HCT116 (cell line): ENCODE results near the gene ZSWIM6. TPM values are rescaled to one million over a fixed set of nuclear protein-coding genes. Genes with fewer than 3 reads are reported as not detected.

ENCODE experiments used
- ATAC-seq: fragments of 200-7000 bp; cut with Tn5 transposase; 2 replicates; pipeline ENCODE4 v1.9.1; 2020; ENCODE audit warnings: mild to moderate bottlenecking, moderate library complexity
- BruUV-seq: library from RNA; stranded (reverse); fragments of 400-500 nt; replicated peaks from 2 replicates; lab custom pipeline; 2021; lab: Mats Ljungman, UMichigan
- CTCF ChIA-PET: fragments of 300-600 bp; sonication (Branson Sonifier 250); formaldehyde crosslinking; loops from one replicate; lab custom pipeline; 2021; ENCODE audit warnings: antibody characterized with exemption; lab: Charles Lee
- POLR2A ChIA-PET: fragments of 300-600, 350-600 bp; sonication (Branson Sonifier 250); formaldehyde crosslinking; loops from one replicate; lab custom pipeline; 2021; ENCODE audit warnings: antibody characterized with exemption; lab: Charles Lee
- RAD21 ChIA-PET, 2 experiments: fragments of 300-600 bp; sonication (Branson Sonifier 250); formaldehyde crosslinking; loops; one replicate each; lab custom pipeline; 2023; ENCODE audit warnings: low total read pairs in 2 of 2; ENCODE audit not compliant: uncharacterized antibody in 2 of 2, unreplicated experiment in 2 of 2, low non-redundant PET in 1 of 2; lab: Charles Lee
- DNase-seq: peaks from one replicate; pipeline ENCODE4 v3.0.0-alpha.2; 2010; ENCODE audit warnings: low read depth, low spot score
- H2AFZ ChIP-seq: fragments of 200-600 bp; shearing (Covaris generic), sonication (generic); 2 replicates; pipeline ENCODE4 v1.6.1; 2017; ENCODE audit warnings: low read depth, mixed run types, mixed read lengths, antibody characterized with exemption, low read length; ENCODE audit not compliant: poor library complexity, severe bottlenecking
- H3K27ac ChIP-seq: 2 replicates; pipeline ENCODE4 v1.5.1; 2012; ENCODE audit warnings: low read depth, low read length
- H3K27me3 ChIP-seq: fragments of 200-600 bp; sonication (generic); 2 replicates; pipeline ENCODE4 v1.6.1; 2016; ENCODE audit warnings: mixed run types, low read length, mixed read lengths; ENCODE audit not compliant: insufficient read depth
- H3K36me3 ChIP-seq, 2 experiments: fragments of 200-500 bp in 1 of 2; fragments of 200-600 bp in 1 of 2; sonication (Bioruptor generic) in 1 of 2; sonication (generic) in 1 of 2; 2 replicates each; pipeline versions ENCODE4 v1.5.1 to v1.6.1; 2014 to 2016; ENCODE audit warnings: low read length in 2 of 2, inconsistent platforms in 1 of 2, mixed read lengths in 1 of 2, mixed run types in 1 of 2; ENCODE audit not compliant: insufficient read depth in 2 of 2, control insufficient read depth in 1 of 2
- H3K4me1 ChIP-seq, 2 experiments: fragments of 200-600 bp in 1 of 2; sonication (generic) in 1 of 2; 2 replicates each; pipeline versions ENCODE4 v1.5.1 to v1.6.1; 2012 to 2017; ENCODE audit warnings: low read length in 2 of 2, inconsistent platforms in 1 of 2, mild to moderate bottlenecking in 1 of 2, mixed read lengths in 1 of 2, mixed run types in 1 of 2, moderate library complexity in 1 of 2; ENCODE audit not compliant: insufficient read depth in 2 of 2, control insufficient read depth in 1 of 2
- H3K4me2 ChIP-seq: fragments of 200-600 bp; sonication (generic); 2 replicates; pipeline ENCODE4 v1.6.1; 2017; ENCODE audit warnings: mixed run types, low read length, mixed read lengths
- H3K4me3 ChIP-seq, 2 experiments: fragments of 200-600 bp in 1 of 2; sonication (generic) in 1 of 2; replicated peaks in 1 of 2; 2 replicates each; pipeline ENCODE4 v1.5.1; 2011 to 2016; ENCODE audit warnings: low read length in 2 of 2, control low read depth in 1 of 2, low read depth in 1 of 2, mild to moderate bottlenecking in 1 of 2, mixed read lengths in 1 of 2, mixed run types in 1 of 2
- H3K79me2 ChIP-seq: fragments of 200-600 bp; sonication (generic); 2 replicates; pipeline ENCODE4 v1.6.1; 2017; ENCODE audit warnings: mild to moderate bottlenecking, mixed run types, low read length, moderate library complexity, mixed read lengths; ENCODE audit not compliant: insufficient read depth
- H3K9ac ChIP-seq: fragments of 200-600 bp; sonication (generic); 2 replicates; pipeline ENCODE4 v1.6.1; 2016; ENCODE audit warnings: low read length, mixed read lengths
- H3K9me2 ChIP-seq: fragments of 200-600 bp; sonication (generic), shearing (Covaris generic); 2 replicates; pipeline ENCODE4 v1.6.1; 2017; ENCODE audit warnings: mixed run types, mild to moderate bottlenecking, moderate library complexity; ENCODE audit not compliant: insufficient read depth
- H3K9me3 ChIP-seq, 2 experiments: fragments of 200-500 bp in 1 of 2; fragments of 200-600 bp in 1 of 2; sonication (Bioruptor generic) in 1 of 2; sonication (generic) in 1 of 2; 2 replicates each; pipeline ENCODE4 v1.6.1; 2014 to 2017; ENCODE audit warnings: low read length in 2 of 2, mixed read lengths in 2 of 2, inconsistent platforms in 1 of 2, low read depth in 1 of 2, mild to moderate bottlenecking in 1 of 2, mixed run types in 1 of 2, moderate library complexity in 1 of 2; ENCODE audit not compliant: control insufficient read depth in 1 of 2, insufficient read depth in 1 of 2
- H4K20me1 ChIP-seq: fragments of 200-600 bp; sonication (generic), shearing (Covaris generic); 2 replicates; pipeline ENCODE4 v1.6.1; 2017; ENCODE audit warnings: mixed run types, mild to moderate bottlenecking, moderate library complexity; ENCODE audit not compliant: insufficient read depth
- ELF1 ChIP-seq: IDR thresholded peaks from 2 replicates; pipeline ENCODE4 v1.6.1; 2012; ENCODE audit warnings: low read depth, borderline replicate concordance
- EZH2 ChIP-seq: fragments of 200-600 bp; sonication (generic); IDR thresholded peaks from 2 replicates; pipeline ENCODE4 v1.6.1; 2017; ENCODE audit warnings: antibody characterized with exemption, mixed run types
- EZH2phosphoT487 ChIP-seq: fragments of 200-600 bp; IDR thresholded peaks from 2 replicates; pipeline ENCODE4 v1.6.1; 2018; ENCODE audit warnings: antibody characterized with exemption, borderline replicate concordance
- POLR2A ChIP-seq: IDR thresholded peaks from 2 replicates; pipeline ENCODE4 v1.7.0; 2011; ENCODE audit warnings: borderline replicate concordance; ENCODE audit not compliant: insufficient read depth, insufficient read length; ENCODE audit errors: extremely low read depth
- RAD21 ChIP-seq: IDR thresholded peaks from 2 replicates; pipeline ENCODE4 v1.6.1; 2012; ENCODE audit warnings: low read depth, mild to moderate bottlenecking
- REST ChIP-seq: IDR thresholded peaks from 2 replicates; pipeline ENCODE4 v1.6.1; 2012; ENCODE audit warnings: low read depth
- SIN3A ChIP-seq: IDR thresholded peaks from 2 replicates; pipeline ENCODE4 v1.6.1; 2012; ENCODE audit warnings: low read depth
- ZNF274 ChIP-seq: fragments of 200-500 bp; sonication (Bioruptor generic); IDR thresholded peaks from 2 replicates; pipeline ENCODE4 v1.6.1; 2014; ENCODE audit warnings: mild to moderate bottlenecking, low read depth, low read length, inconsistent platforms
- intact Hi-C: fragments of 100-400 bp; cut with micrococcal nuclease; formaldehyde crosslinking; loops from 2 replicates; pipeline ENCODE4 v1.10.0; 2022
- total RNA-seq: library from RNA; stranded (reverse); gene quantifications from one replicate; pipeline ENCODE4 v1.2.1, GENCODE V29; 2021; ENCODE audit not compliant: unreplicated experiment

ZSWIM6 gene
- total RNA-seq, 1 experiment from 2014 or later: 7.4 TPM

GRCh38 chr5:61354199-61354598, 22.1 kb downstream of the ZSWIM6 start:
- POLR2A ChIA-PET: no interaction called here
- no peaks in the 10 kb centered on the region for H3K9me2 ChIP-seq
- no peaks in the 10 kb centered on the region for H3K4me1 ChIP-seq
- CTCF ChIA-PET: no interaction called here
- H4K20me1 ChIP-seq: no peaks in the 10 kb centered on the region
- H3K79me2 ChIP-seq: peaks cover 89% of the 10 kb centered on the region
- no peaks in the 10 kb centered on the region for H3K27me3 ChIP-seq
- no peak overlapping the region for H3K4me3 ChIP-seq
- no peak overlapping the region for H3K27ac ChIP-seq
- intact Hi-C loops: no loop called here
- RAD21 ChIA-PET: no interaction called here
- no TSS peak for BruUV-seq
- H3K36me3 ChIP-seq: no peaks in the 10 kb centered on the region
- H3K9ac ChIP-seq: no peak overlapping the region
- ATAC-seq (no peak), DNase-seq (no peak)
- H3K4me2 ChIP-seq: no peak overlapping the region
- no peak overlapping the region for H2AFZ ChIP-seq
- H3K9me3 ChIP-seq: peaks cover 0 to 9% of the 10 kb centered on the region in 2 experiments; a peak in 2 of 4 replicates
- TF ChIP-seq RAD21 (no peak), ELF1 (no peak), EZH2phosphoT487 (no peak), SIN3A (no peak), POLR2A (no peak), ZNF274 (no peak), EZH2 (no peak), REST (no peak)
- TF ChIP-seq, all 23 proteins: peak for 0
